K562 (cell line): ENCODE data around the gene ATXN1. TPM values are rescaled to one million over a fixed set of nuclear protein-coding genes. Genes with fewer than 3 reads are reported as not detected.

ENCODE experiments used
- ATAC-seq: fragments of 200-7000 bp; cut with Tn5 transposase; 3 replicates; pipeline ENCODE4 v1.9.1; 2020; ENCODE audit warnings: moderate library complexity
- BruUV-seq: library from RNA; stranded (reverse); fragments of 400-500 nt; replicated peaks from 2 replicates; lab custom pipeline; 2021; lab: Mats Ljungman, UMichigan
- CTCF ChIA-PET: fragments of 300-600 bp; formaldehyde crosslinking; extraction: SDS; loops from one replicate; lab custom pipeline; 2021; ENCODE audit warnings: low intra/inter-chr PET ratio; lab: Yijun Ruan, JAX
- POLR2A ChIA-PET: fragments of 300-600, 350-650 bp; sonication (Branson Sonifier 250); formaldehyde crosslinking; extraction: SDS; loops from one replicate; lab custom pipeline; 2021; ENCODE audit warnings: antibody characterized with exemption, inconsistent platforms; lab: Yijun Ruan, JAX
- DNase-seq, 4 experiments: peaks; one replicate each; pipeline versions ENCODE4 v3.0.0 to v3.0.0-alpha.2; 2011 to 2018; ENCODE audit warnings: low spot score in 3 of 4, mixed read lengths in 3 of 4; ENCODE audit errors: extremely low read depth in 1 of 4
- FAIRE-seq: peaks from 2 replicates; lab custom pipeline; 2011; peaks lifted over from hg19 to GRCh38; lab: Jason Lieb, UNC
- H2AFZ ChIP-seq: 2 replicates; pipeline ENCODE4 v1.6.0; 2011; ENCODE audit warnings: low read depth, low read length, control low read depth, inconsistent platforms
- H3K27ac ChIP-seq: fragments of 200-600 bp; 3 replicates; pipeline ENCODE4 v1.8.0; 2011; ENCODE audit warnings: low read depth, mild to moderate bottlenecking, control low read depth, inconsistent platforms, low read length, moderate library complexity, mixed read lengths; ENCODE audit errors: extremely low read depth
- H3K27me3 ChIP-seq, 2 experiments: fragments of 300-600 bp in 1 of 2; 2 replicates in 1 of 2; 3 replicates in 1 of 2; pipeline versions ENCODE4 v1.6.0 to v1.8.0; 2011; ENCODE audit warnings: inconsistent platforms in 2 of 2, low read length in 2 of 2, mild to moderate bottlenecking in 1 of 2, mixed read lengths in 1 of 2, moderate library complexity in 1 of 2; ENCODE audit not compliant: control insufficient read depth in 2 of 2, insufficient read depth in 2 of 2
- H3K36me3 ChIP-seq: fragments of 300-600 bp; 3 replicates; pipeline ENCODE4 v1.8.0; 2011; ENCODE audit warnings: mild to moderate bottlenecking, low read length, inconsistent platforms; ENCODE audit not compliant: control insufficient read depth, insufficient read depth
- H3K4me1 ChIP-seq, 2 experiments: fragments of 200-600 bp in 1 of 2; replicated peaks in 1 of 2; 2 replicates in 1 of 2; 3 replicates in 1 of 2; pipeline versions ENCODE4 v1.5.1 to v1.8.0; 2011; ENCODE audit warnings: inconsistent platforms in 2 of 2, low read length in 2 of 2, mild to moderate bottlenecking in 1 of 2, mixed read lengths in 1 of 2, moderate library complexity in 1 of 2; ENCODE audit not compliant: control insufficient read depth in 2 of 2, insufficient read depth in 2 of 2
- H3K4me2 ChIP-seq: 2 replicates; pipeline ENCODE4 v1.6.1; 2011; ENCODE audit warnings: low read length, control low read depth, inconsistent platforms, mixed read lengths; ENCODE audit not compliant: insufficient read depth
- H3K4me3 ChIP-seq: fragments of 200-600 bp; sonication (generic), shearing (Covaris generic); 2 replicates; pipeline ENCODE4 v1.5.1; 2016; ENCODE audit warnings: control low read depth, inconsistent platforms
- H3K79me2 ChIP-seq: fragments of 200-600 bp; 3 replicates; pipeline ENCODE4 v1.8.0; 2011; ENCODE audit warnings: low read length, inconsistent platforms; ENCODE audit not compliant: control insufficient read depth, insufficient read depth
- H3K9ac ChIP-seq, 2 experiments: 2 replicates each; pipeline versions ENCODE4 v1.6.0 to v1.6.1; 2011; ENCODE audit warnings: low read depth in 2 of 2, low read length in 2 of 2, control low read depth in 1 of 2, inconsistent platforms in 1 of 2, mild to moderate bottlenecking in 1 of 2, mixed read lengths in 1 of 2; ENCODE audit not compliant: insufficient read depth in 1 of 2
- H3K9me1 ChIP-seq: one replicate; pipeline ENCODE4 v1.6.0; 2011; ENCODE audit warnings: inconsistent platforms, mild to moderate bottlenecking, low read length, moderate library complexity; ENCODE audit not compliant: control insufficient read depth, insufficient read depth
- H3K9me3 ChIP-seq: replicated peaks from 2 replicates; pipeline ENCODE4 v1.5.1; 2011; ENCODE audit warnings: low read depth, low read length, inconsistent platforms; ENCODE audit not compliant: control insufficient read depth, insufficient read depth
- H4K20me1 ChIP-seq: replicated peaks from 2 replicates; pipeline ENCODE4 v1.6.1; 2011; ENCODE audit warnings: low read length, inconsistent platforms, mixed read lengths; ENCODE audit not compliant: control insufficient read depth, insufficient read depth
- ATF3 ChIP-seq, 2 experiments: fragments of 450-650 bp in 1 of 2; sonication (generic) in 1 of 2; formaldehyde crosslinking in 1 of 2; IDR thresholded peaks in 1 of 2; conservative IDR thresholded peaks in 1 of 2; 2 replicates each; pipeline versions ENCODE4 v1.6.1 to v1.8.1; 2016 to 2023; ENCODE audit warnings: mild to moderate bottlenecking in 2 of 2, moderate library complexity in 2 of 2, inconsistent platforms in 1 of 2, missing genetic modification reagents in 1 of 2
- BRD4 ChIP-seq: fragments of 200-600 bp; sonication (generic); IDR thresholded peaks from 2 replicates; pipeline ENCODE4 v1.6.1; 2017; ENCODE audit warnings: inconsistent platforms
- CEBPG ChIP-seq, 3 experiments: fragments of 200-800 bp in 1 of 3; sonication (Bioruptor generic) in 1 of 3; sonication (generic) in 1 of 3; formaldehyde crosslinking in 1 of 3; IDR thresholded peaks in 2 of 3; conservative IDR thresholded peaks in 1 of 3; 2 replicates each; pipeline versions ENCODE4 v1.6.1 to v1.8.0; 2016 to 2022; ENCODE audit warnings: missing compliant biosample characterization in 2 of 3, missing genetic modification characterization in 2 of 3, mild to moderate bottlenecking in 1 of 3, missing genetic modification reagents in 1 of 3
- E2F3 ChIP-seq: fragments of 250-450 bp; sonication (Bioruptor Pico); IDR thresholded peaks from 2 replicates; pipeline ENCODE4 v1.4.0; 2020; ENCODE audit warnings: mild to moderate bottlenecking
- GTF2F1 ChIP-seq: IDR thresholded peaks from 2 replicates; pipeline ENCODE4 v1.6.1; 2011; ENCODE audit warnings: low read depth, low read length, improper control_type of control experiment
- KDM4B ChIP-seq, 2 experiments: fragments of 450-650 bp in 1 of 2; sonication (generic) in 1 of 2; IDR thresholded peaks; 2 replicates each; pipeline ENCODE4 v1.6.1; 2016 to 2017; ENCODE audit warnings: borderline replicate concordance in 2 of 2, antibody characterized with exemption in 1 of 2, low read depth in 1 of 2, mild to moderate bottlenecking in 1 of 2
- MAFK ChIP-seq: IDR thresholded peaks from 2 replicates; pipeline ENCODE4 v1.6.1; 2011; ENCODE audit warnings: low read length, improper control_type of control experiment
- MEIS2 ChIP-seq: fragments of 450-650 bp; IDR thresholded peaks from 2 replicates; pipeline ENCODE4 v1.6.1; 2014; ENCODE audit warnings: mild to moderate bottlenecking; ENCODE audit not compliant: partially characterized antibody
- NUFIP1 ChIP-seq: fragments of 450-650 bp; IDR thresholded peaks from 2 replicates; pipeline ENCODE4 v1.6.1; 2018; ENCODE audit not compliant: partially characterized antibody
- PHB ChIP-seq: fragments of 250-450 bp; sonication (Bioruptor Pico); IDR thresholded peaks from 2 replicates; pipeline ENCODE4 v1.5.0; 2021
- RB1 ChIP-seq: fragments of 450-650 bp; IDR thresholded peaks from 2 replicates; pipeline ENCODE4 v1.6.1; 2017; ENCODE audit warnings: low read depth, mild to moderate bottlenecking
- SMARCA5 ChIP-seq: fragments of 450-650 bp; IDR thresholded peaks from 2 replicates; pipeline ENCODE4 v1.6.1; 2016
- SNRNP70 ChIP-seq: fragments of 200-400 bp; formaldehyde crosslinking; optimal IDR thresholded peaks from 2 replicates; pipeline ENCODE3; 2017; ENCODE audit warnings: low read depth, low read length
- THRAP3 ChIP-seq: fragments of 450-650 bp; IDR thresholded peaks from 2 replicates; pipeline ENCODE4 v1.6.1; 2016; ENCODE audit warnings: mild to moderate bottlenecking, inconsistent platforms, borderline replicate concordance
- ZBTB7A ChIP-seq: IDR thresholded peaks from 2 replicates; pipeline ENCODE4 v1.6.1; 2011; ENCODE audit warnings: low read depth, mild to moderate bottlenecking, low read length, moderate library complexity, borderline replicate concordance; ENCODE audit not compliant: control insufficient read depth
- ZNF444 ChIP-seq: fragments of 250-450 bp; sonication (Bioruptor Pico); IDR thresholded peaks from 2 replicates; pipeline ENCODE4 v1.4.0; 2020; ENCODE audit warnings: mild to moderate bottlenecking, moderate library complexity
- ZSCAN32 ChIP-seq: fragments of 450-650 bp; formaldehyde crosslinking; IDR thresholded peaks from 2 replicates; pipeline ENCODE4 v1.4.0; 2020; ENCODE audit warnings: mild to moderate bottlenecking, moderate library complexity
- WGBS: fragments of 100-300 bp; shearing (Covaris generic); methylation state at CpG from one replicate; pipeline ENCODE4 v1.1.6; 2016; ENCODE audit warnings: low coverage, mixed read lengths; ENCODE audit not compliant: insufficient coverage; ENCODE audit errors: missing lambda C conversion rate; 5-methylcytosine and 5-hydroxymethylcytosine counted together
- in situ Hi-C: fragments of 300-500 bp; cut with MboI; formaldehyde crosslinking; loops from 4 replicates; pipeline ENCODE4 v1.15.0; 2018; ENCODE audit warnings: inconsistent platforms, mixed read lengths
- intact Hi-C: fragments of 100-400 bp; cut with micrococcal nuclease; formaldehyde crosslinking; loops from 2 replicates; pipeline ENCODE4 v1.14.2; 2022
- polyA plus RNA-seq, 8 experiments: library from polyadenylated mRNA; depleted of rRNA in 4 of 8; stranded (reverse) in 5 of 8; unstranded in 3 of 8; fragments of >200 nt; fragmentation: Nextera tagmentation in 2 of 8; fragmentation: Illumina TruSeq in 1 of 8; extraction: Ambion mirVana in 2 of 8; extraction: Trizol in 1 of 8; gene quantifications; 2 replicates each; pipeline versions ENCODE4 v1.2.1 to v1.2.3, GENCODE V29; 2011 to 2014; ENCODE audit warnings: inconsistent platforms in 1 of 8, missing spikeins in 1 of 8
- total RNA-seq, 7 experiments: library from RNA; depleted of rRNA in 6 of 7; stranded (reverse); fragments of >200 nt in 6 of 7; fragmentation: Illumina TruSeq in 2 of 7; extraction: Trizol in 2 of 7; gene quantifications; 2 replicates each; pipeline versions ENCODE4 v1.2.1 to v1.2.3, GENCODE V29; 2011 to 2021; ENCODE audit warnings: low replicate concordance in 1 of 7

Gene ATXN1
- total and polyA plus RNA-seq, 9 of the 15 experiments (the other 6 are each of a cell fraction or from before 2014, with no cell fraction given): under 0.01 to 1.2 (median 0.58) TPM

GRCh38 chr6:16564436-16564835, 196.8 kb downstream of the ATXN1 start:
- FAIRE-seq (no peak), DNase-seq (no peak), ATAC-seq (no peak)
- Histone ChIP-seq H3K79me2 (no peaks in the 10 kb centered on the region), H3K36me3 (no peaks in the 10 kb centered on the region), H3K4me3 (no peak overlapping the region), H3K9ac (no peak overlapping the region), H3K27ac (no peak overlapping the region), H3K4me2 (no peak overlapping the region), H3K9me3 (no peaks in the 10 kb centered on the region), H3K9me1 (no peaks in the 10 kb centered on the region), H4K20me1 (no peaks in the 10 kb centered on the region), H3K4me1 (no peaks in the 10 kb centered on the region), H2AFZ (no peak overlapping the region), H3K27me3 (peaks cover 0 to 4% of the 10 kb centered on the region in 2 experiments; a peak in 2 of 5 replicates)
- ChIA-PET CTCF (no interaction called here), POLR2A (no interaction called here)
- intact Hi-C loops: no loop called here
- in situ Hi-C loops: no loop called here
- BruUV-seq: no TSS peak
- TF ChIP-seq ZNF444 (no peak), NUFIP1 (no peak), MEIS2 (no peak)
- 0% methylated on average over 2 of the region's 2 CpGs for WGBS

- Histone ChIP-seq H3K27ac (no peak overlapping the region), H3K27me3 (peaks cover 0 to 4% of the 10 kb centered on the region in 2 experiments; a peak in 2 of 5 replicates), H3K4me1 (no peaks in the 10 kb centered on the region), H2AFZ (no peak overlapping the region), H3K9me1 (no peaks in the 10 kb centered on the region), H3K4me3 (no peak overlapping the region), H3K9me3 (no peaks in the 10 kb centered on the region), H3K4me2 (no peak overlapping the region), H3K36me3 (no peaks in the 10 kb centered on the region), H3K9ac (no peak overlapping the region), H3K79me2 (no peaks in the 10 kb centered on the region), H4K20me1 (no peaks in the 10 kb centered on the region)
- ChIA-PET CTCF (no interaction called here), POLR2A (no interaction called here)
- in situ Hi-C loops (no loop called here), intact Hi-C loops (no loop called here)
- BruUV-seq: no TSS peak
- FAIRE-seq (no peak), ATAC-seq (no peak), DNase-seq (no peak)
- under 1% methylated on average over 10 of the region's 10 CpGs for WGBS
- TF ChIP-seq PHB (no peak), THRAP3 (no peak), CEBPG (CRISPR knock-in tag; IDR thresholded peaks at IDR 0.05) (no peak), CEBPG (tag; conservative IDR thresholded peaks at IDR 0.05 in 1 of 2, IDR thresholded peaks at IDR 0.05 in 1 of 2) (peak; percentile 48 to 63), SMARCA5 (no peak), ZSCAN32 (CRISPR knock-in tag) (0 out of 2 replicates have a peak, but pooled peaks have one; percentile 31), MAFK (no peak), BRD4 (no peak), ZBTB7A (no peak), RB1 (no peak), E2F3 (no peak), GTF2F1 (no peak), ATF3 (IDR thresholded peaks at IDR 0.05) (peak; percentile 60), ATF3 (CRISPR knock-in tag; conservative IDR thresholded peaks at IDR 0.05) (no peak), SNRNP70 (no peak), KDM4B (IDR thresholded peaks at IDR 0.05; ENCODE audit: borderline replicate concordance in 2 of 2, low read depth in 1 of 2) (no peak)
Measured at GRCh38 chr6:16563628-16564240, 197.5 kb downstream of the ATXN1 start.
